Smooth muscle cell of bladder (primary cell): Measurements from ENCODE around the gene KLF14. TPM values are rescaled to one million over a fixed set of nuclear protein-coding genes. Genes with fewer than 3 reads are reported as not detected.

Experiments
- total RNA-seq: library from RNA; depleted of rRNA; stranded (reverse); fragments of >200 nt; gene quantifications from 2 replicates; pipeline ENCODE4 v1.2.3, GENCODE V29; 2014

The KLF14 gene
- total RNA-seq = 0.09 TPM in 1 of 2 replicates, not detected in the other

GRCh38 chr7:130733931-130734814 lies at the start of gene KLF14:
TSS of gene KLF14 (minus strand) at chr7:130734207. CDS start at chr7:130734033, 174 bp downstream.

Other genes with a start within 250 kb of the KLF14 start
- gene MEST, start 242.1 kb downstream of the KLF14 start, total RNA-seq = 125 and 240 TPM in 2 replicates
- 31.2 and 31.7 TPM in 2 replicates for gene COPG2, start 65.5 kb downstream of the KLF14 start, total RNA-seq
- gene TSGA13, start 47.7 kb downstream of the KLF14 start, total RNA-seq = not detected in 2 replicates